Astrocyte of the spinal cord (primary cell): ENCODE data around the gene DPYSL3.

Experiments
- DNase-seq: peaks from one replicate; pipeline ENCODE4 v3.0.0; 2011; ENCODE audit warnings: low read depth, low spot score
- H3K4me3 ChIP-seq: 2 replicates; pipeline ENCODE4 v1.5.1; 2011; ENCODE audit warnings: low read depth, mild to moderate bottlenecking, low read length, moderate library complexity
- in situ Hi-C: cut with HindIII; loops from 2 replicates; pipeline ENCODE4 v1.10.0; 2017; ENCODE audit warnings: low sequenced_read_pairs
- TF ChIP-seq, protein P1 (sequence below): IDR thresholded peaks from 2 replicates; pipeline ENCODE4 v1.5.1; 2012; ENCODE audit warnings: low read depth, mild to moderate bottlenecking, low read length, inconsistent platforms

The DPYSL3 gene

DNA sequence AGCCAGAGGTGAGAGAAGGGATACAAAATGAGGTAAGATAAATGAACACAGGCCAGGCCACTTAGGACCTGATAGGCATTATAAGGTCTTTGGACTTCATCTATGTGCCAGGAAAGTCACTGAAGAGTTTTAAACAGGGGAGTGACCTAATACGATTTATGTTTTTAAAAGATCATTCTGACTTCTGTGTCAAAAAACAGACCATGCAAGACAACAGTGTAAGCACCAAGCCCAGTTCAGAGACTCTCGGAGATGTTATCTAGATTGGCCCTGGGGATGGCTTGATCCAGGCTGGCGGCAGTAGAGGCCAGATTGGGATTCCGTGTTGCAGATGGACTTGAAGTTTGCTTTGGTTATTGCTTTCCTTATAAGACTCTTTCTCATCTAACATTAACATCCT lies 43.0 kb upstream of the DPYSL3 start:
- TF ChIP-seq, protein P1, sequence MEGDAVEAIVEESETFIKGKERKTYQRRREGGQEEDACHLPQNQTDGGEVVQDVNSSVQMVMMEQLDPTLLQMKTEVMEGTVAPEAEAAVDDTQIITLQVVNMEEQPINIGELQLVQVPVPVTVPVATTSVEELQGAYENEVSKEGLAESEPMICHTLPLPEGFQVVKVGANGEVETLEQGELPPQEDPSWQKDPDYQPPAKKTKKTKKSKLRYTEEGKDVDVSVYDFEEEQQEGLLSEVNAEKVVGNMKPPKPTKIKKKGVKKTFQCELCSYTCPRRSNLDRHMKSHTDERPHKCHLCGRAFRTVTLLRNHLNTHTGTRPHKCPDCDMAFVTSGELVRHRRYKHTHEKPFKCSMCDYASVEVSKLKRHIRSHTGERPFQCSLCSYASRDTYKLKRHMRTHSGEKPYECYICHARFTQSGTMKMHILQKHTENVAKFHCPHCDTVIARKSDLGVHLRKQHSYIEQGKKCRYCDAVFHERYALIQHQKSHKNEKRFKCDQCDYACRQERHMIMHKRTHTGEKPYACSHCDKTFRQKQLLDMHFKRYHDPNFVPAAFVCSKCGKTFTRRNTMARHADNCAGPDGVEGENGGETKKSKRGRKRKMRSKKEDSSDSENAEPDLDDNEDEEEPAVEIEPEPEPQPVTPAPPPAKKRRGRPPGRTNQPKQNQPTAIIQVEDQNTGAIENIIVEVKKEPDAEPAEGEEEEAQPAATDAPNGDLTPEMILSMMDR = no peak
- DNase-seq = no peak
- no peak overlapping the region for H3K4me3 ChIP-seq
- in situ Hi-C loops = no loop called here

DNA sequence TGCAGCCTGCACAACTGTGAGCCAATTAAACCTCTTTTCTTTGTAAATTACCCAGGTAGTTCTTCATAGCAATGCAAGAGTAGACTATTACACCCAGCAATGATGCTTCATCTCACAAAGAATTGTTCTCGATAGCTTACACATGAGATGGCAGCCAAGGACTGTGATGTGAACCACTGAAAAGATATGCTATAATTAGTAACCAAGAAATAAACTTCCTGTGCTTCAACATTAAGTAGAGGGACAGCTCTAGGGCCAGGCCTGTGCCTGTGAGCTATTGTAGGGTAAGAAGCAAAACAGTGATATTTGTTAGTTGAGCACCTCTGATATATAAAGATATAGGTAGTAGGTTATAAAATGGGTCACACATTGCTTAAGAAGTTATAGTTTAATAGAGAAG lies 41.8 kb upstream of the DPYSL3 start:
- TF ChIP-seq, protein P1 = no peak
- H3K4me3 ChIP-seq = no peak overlapping the region
- DNase-seq = peak; percentile 9
- in situ Hi-C loops = no loop called here

DNA sequence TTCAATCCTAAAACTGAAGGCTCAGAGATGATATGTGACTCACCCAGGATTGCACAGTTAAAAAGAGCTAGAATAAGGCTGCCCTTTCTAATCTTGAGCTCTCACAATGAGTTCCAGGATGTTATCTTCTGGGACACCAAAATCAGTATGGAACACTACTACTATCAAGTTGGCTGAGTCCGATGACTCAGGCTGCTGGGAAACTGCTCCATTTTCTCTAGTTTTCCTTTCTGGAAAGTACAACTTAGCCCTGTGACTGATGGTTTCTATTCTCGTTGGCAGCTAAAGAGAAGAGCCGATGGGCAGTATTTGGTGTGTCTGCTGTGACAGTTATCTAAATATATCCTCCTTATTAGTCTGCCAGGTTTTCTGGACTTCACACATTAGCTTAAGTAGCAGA lies 37.9 kb upstream of the DPYSL3 start:
- TF ChIP-seq, protein P1 = no peak
- DNase-seq = peak; percentile 39
- no peak overlapping the region for H3K4me3 ChIP-seq
- in situ Hi-C loops = no loop called here

DNA sequence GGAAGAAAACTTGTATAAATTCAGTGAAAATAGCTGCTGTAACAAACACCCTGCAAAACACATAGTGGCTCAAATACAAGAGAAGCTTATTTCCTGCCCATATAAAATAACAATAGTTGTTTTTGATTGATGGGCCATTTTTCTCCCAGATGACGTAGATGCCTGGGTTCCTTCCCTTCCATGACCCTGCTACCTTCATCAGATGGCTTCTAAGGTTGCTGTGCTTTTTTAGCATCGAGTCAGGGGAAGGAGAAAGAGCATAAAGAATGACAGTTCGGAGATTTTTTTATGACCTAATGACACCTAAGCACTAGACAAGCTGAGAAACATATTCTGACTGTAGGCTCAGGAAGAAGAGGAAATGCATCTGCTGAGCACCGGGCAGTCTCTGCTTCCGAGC lies 34.7 kb upstream of the DPYSL3 start:
- no peak overlapping the region for H3K4me3 ChIP-seq
- TF ChIP-seq, protein P1 = no peak
- no peak for DNase-seq
- in situ Hi-C loops = no loop called here

DNA sequence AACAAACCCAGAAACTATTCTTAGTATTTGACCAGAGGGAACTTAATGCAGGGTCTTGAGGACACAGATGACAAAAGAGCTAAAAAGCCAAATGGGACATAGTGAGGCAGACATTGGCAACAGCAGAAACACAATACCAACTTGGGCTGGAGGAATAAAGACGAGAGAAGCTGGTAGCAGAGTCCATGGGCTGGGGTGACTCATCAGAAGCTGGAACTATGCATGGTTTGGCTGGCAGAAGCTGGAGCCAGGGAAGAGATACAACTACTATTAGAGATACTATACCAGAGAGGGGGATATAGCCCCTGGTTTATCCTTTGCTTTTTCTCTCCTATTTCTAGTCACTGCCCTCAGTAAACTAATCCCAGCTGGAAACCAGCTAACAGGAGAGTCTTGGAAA lies 29.2 kb upstream of the DPYSL3 start:
- in situ Hi-C loops = no loop called here
- DNase-seq = peak; percentile 62
- TF ChIP-seq, protein P1 = no peak
- no peak overlapping the region for H3K4me3 ChIP-seq

DNA sequence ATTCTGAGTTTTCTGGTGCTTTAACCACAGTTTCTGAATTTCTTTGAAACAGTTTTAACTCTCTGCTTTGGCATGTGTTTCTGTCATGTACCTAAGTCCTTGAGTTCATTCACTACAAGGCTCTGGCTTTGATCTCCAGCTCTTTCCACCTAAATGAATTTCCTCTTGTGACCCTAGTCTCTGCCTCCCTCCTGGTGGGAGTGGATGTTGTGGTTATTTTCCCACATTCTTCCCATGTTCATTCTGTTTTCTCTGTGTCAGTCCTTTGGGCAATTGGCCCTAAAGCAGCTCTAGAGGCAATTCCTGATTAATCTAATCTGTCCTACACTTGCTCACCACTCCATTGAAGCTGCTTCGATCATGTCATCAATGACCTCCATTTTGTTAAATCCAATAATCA lies 28.4 kb upstream of the DPYSL3 start:
- TF ChIP-seq, protein P1 = no peak
- H3K4me3 ChIP-seq = no peak overlapping the region
- DNase-seq = peak; percentile 85
- in situ Hi-C loops = no loop called here
